Bronchial epithelial cell (primary cell): ENCODE results near the gene TTL. TPM values are rescaled to one million over a fixed set of nuclear protein-coding genes. Genes with fewer than 3 reads are reported as not detected.

ENCODE experiments used
- DNase-seq: peaks from one replicate; pipeline ENCODE4 v3.0.0-alpha.2; 2010; ENCODE audit warnings: low read depth
- FAIRE-seq: peaks from 2 replicates; lab custom pipeline; 2011; peaks lifted over from hg19 to GRCh38; lab: Jason Lieb, UNC
- H3K27me3 ChIP-seq: 2 replicates; pipeline ENCODE4 v1.5.1; 2011; ENCODE audit warnings: low read length; ENCODE audit not compliant: control insufficient read depth, insufficient read depth
- H3K36me3 ChIP-seq: 2 replicates; pipeline ENCODE4 v1.5.1; 2011; ENCODE audit warnings: low read length; ENCODE audit not compliant: control insufficient read depth, insufficient read depth
- H3K4me3 ChIP-seq: 2 replicates; pipeline ENCODE4 v1.5.1; 2011; ENCODE audit warnings: mild to moderate bottlenecking, low read depth, low read length, control low read depth
- CTCF ChIP-seq: IDR thresholded peaks from 2 replicates; pipeline ENCODE4 v1.5.1; 2011; ENCODE audit warnings: mild to moderate bottlenecking, moderate library complexity, low read length, control low read depth, inconsistent platforms; ENCODE audit not compliant: insufficient read depth, severe bottlenecking
- total RNA-seq: library from RNA; depleted of rRNA; stranded (reverse); fragments of >200 nt; gene quantifications from 2 replicates; pipeline ENCODE4 v1.2.1, GENCODE V29; 2014

TTL gene
- total RNA-seq, 1 donor from 2014 or later = 26.6 TPM

- TF ChIP-seq CTCF = no peak
- Histone ChIP-seq H3K4me3 (no peak overlapping the region), H3K27me3 (no peaks in the 10 kb centered on the region), H3K36me3 (peaks cover 3% of the 10 kb centered on the region)
- DNase-seq = no peak
- no peak for FAIRE-seq
Observed at GRCh38 chr2:112585873-112586464, 104.0 kb downstream of the TTL start.

GRCh38 chr2:112588611-112589045, 106.7 kb downstream of the TTL start:
- Histone ChIP-seq H3K27me3 (no peaks in the 10 kb centered on the region), H3K36me3 (peaks cover 3% of the 10 kb centered on the region), H3K4me3 (no peak overlapping the region)
- DNase-seq (no peak), FAIRE-seq (no peak)
- TF ChIP-seq CTCF = no peak

Other genes with a start within 250 kb of the TTL start
- 7.9 and 11.5 TPM in 2 replicates for gene ZC3H8, start 227.1 kb upstream of the TTL start, total RNA-seq
- 3.4 and 5.6 TPM in 2 replicates for gene ZC3H6, start 206.6 kb upstream of the TTL start, total RNA-seq
- gene RGPD8, start 48.5 kb upstream of the TTL start, total RNA-seq = 6.1 and 13.4 TPM in 2 replicates
- gene POLR1B, start 60.3 kb downstream of the TTL start, total RNA-seq = 25.7 and 40.8 TPM in 2 replicates
- gene CHCHD5, start 102.5 kb downstream of the TTL start, total RNA-seq = 10.3 and 20.2 TPM in 2 replicates
- gene SLC20A1, start 163.8 kb downstream of the TTL start, total RNA-seq = 47.7 and 63.4 TPM in 2 replicates
- not detected in 2 replicates for gene NT5DC4, start 238.9 kb downstream of the TTL start, total RNA-seq